Stimulated activated CD8-positive, alpha-beta memory T cell treated with anti-CD3 and anti-CD28 coated beads, Interleukin-15, amount 100 ng/mL, for 1 hour (primary cell): ENCODE results near the gene MAPK10.
"Not testable (repeated sequence)": the region's sequence is repeated elsewhere in the genome, so short reads cannot be mapped to it uniquely, and the experiment has no call there.

Experiments used
- DNase-seq: peaks from one replicate; pipeline ENCODE4 v3.0.0-alpha.2; 2020; ENCODE audit warnings: low read depth

The MAPK10 gene

DNA sequence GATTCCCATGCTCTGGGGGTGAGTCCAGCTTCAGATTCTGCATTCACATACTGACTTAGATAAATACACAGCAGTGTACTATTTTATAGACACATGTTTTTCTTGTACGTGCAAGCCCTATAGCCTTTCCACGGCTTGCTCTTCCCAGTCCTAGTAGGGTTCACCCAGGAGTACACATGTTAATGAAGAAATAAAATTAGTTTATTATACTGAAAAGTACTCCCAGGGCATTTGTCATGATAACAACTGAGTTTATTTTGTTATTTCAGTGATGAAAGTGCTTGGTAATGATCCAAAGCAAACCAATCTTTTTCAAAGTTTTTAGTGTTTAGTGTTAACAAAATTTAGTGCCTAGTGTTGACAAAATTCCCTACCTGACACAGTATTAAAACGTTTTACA lies 21.3 kb downstream of the MAPK10 start:
- no peak for DNase-seq

DNA sequence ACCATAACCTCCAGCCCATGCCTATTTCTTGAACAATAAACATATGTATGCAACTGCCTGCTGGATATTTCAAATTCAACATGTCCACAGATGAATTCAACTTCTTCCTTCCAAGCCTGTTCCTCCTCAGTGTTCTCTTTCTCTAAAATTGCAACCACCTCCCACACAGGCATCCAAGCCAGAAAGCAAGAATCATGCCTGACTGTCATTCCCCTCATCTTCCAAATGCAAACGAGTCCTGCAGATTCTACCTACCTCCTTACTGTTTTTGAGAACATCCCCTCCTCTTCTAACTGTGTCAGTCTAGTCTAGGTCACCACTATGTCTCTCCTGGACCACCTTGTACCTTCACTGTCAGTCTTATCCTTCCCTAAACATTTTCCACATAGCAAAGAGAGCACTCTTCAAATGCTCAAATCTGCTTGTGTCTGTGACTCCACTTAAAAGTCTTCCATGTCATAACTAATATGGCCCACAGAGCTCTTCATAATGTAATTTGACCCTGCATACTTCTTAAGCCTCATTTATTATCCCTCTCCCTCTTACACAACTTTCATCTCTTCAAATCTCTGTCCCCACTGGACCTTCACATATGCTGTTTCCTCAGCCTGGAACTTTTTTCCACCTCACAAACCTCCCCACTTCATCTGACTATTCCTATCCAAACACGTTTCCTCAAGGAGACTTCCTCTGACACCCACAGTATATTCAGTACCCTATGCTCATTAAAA lies 25.7 kb downstream of the MAPK10 start:
- no peak for DNase-seq

DNA sequence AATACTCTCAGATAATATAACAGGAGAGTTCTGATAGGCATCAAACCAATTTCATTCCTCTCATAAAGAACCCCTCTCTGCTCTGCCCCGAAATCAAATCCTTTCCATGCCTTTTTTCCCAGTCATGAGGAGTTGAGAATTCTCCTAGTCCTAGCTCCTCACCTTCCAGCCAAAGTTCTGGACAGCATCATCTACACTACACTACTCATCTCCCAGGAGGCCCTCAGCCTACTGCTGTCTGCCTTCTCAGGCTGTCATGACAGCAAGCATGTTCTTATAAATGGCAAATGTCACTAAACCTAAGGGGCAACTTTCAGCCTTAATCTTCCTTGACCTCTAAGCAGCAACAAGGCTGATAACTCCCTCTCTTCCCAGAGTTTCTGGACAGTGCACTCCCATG lies 26.6 kb downstream of the MAPK10 start:
- no peak for DNase-seq

DNA sequence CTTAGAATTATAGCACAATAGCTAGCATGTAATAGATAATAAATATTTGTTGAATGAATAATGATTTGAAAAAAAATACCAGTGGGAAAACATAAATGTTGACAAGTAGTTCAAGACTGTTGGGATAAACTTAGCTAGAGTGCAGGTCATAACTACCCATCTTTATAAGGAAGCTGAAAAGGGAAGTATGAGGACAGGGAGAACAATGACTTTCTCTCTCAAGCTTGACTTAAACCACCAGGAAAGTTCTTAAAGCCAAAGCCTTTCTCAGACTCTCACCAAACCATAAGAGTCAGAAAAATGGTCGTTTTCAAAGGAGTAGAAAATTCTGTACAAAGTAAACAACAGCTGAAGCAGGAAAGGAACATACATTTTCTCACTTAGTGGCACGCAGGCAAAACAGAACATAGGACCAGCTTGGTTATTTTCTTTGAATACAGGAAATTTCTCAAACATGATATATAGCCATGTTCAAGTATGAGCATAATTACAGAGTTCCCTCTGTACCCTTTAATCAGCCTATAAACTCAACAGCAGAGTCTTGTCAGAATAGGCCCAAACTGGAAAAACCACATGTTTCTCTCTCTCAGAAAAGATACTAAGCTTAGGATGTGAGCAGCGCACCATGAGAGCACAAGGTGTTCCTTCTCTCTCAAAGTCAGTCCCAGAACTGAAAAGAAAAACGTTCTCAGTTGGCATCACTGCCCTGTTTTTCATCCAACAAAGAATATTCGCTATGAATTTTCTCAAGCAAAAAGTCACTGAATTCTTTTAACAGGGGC lies 28.7 kb downstream of the MAPK10 start:
- no peak for DNase-seq

- not testable (repeated sequence) for DNase-seq
These were observed 29.4 kb downstream of the MAPK10 start for GRCh38 chr4:86330411-86330810.

DNA sequence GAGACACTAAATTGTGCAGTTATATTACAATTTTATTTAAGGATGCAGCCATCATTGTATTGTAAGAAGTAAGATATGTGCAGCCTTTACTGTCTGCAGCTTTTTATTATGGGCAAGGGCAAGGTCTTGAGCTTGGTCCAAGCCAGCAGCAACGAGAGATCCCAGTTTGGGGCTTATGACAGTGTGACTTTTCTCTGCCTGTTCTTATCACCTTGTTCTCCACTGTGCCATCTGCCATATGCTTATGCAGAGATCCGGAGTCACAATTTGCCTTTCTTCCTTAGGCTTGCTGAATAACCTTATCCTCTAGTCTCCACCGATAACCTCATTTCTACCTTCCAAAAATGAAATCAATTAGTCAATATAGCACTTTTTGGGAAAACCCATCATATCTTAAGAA lies 30.4 kb downstream of the MAPK10 start:
- DNase-seq: no peak

DNA sequence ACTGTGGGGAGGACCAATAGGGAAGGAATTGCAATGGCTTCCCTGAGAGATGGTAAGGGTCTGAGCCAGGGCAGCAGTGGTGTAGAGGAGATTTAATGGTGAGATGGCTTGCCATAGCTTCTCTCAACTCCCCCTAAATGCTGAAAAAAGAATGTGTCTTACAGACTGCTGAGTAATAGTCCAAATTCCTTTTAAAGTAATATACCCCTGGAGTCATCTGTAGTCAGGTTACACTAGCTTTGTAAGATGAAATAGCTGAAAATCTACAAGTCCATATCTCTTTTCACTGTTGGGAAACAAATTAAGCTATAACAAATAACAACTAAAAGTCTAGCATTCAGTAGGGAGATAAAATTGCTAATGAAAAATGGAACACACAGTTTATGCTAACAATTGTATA lies 33.5 kb downstream of the MAPK10 start:
- DNase-seq: no peak

DNA sequence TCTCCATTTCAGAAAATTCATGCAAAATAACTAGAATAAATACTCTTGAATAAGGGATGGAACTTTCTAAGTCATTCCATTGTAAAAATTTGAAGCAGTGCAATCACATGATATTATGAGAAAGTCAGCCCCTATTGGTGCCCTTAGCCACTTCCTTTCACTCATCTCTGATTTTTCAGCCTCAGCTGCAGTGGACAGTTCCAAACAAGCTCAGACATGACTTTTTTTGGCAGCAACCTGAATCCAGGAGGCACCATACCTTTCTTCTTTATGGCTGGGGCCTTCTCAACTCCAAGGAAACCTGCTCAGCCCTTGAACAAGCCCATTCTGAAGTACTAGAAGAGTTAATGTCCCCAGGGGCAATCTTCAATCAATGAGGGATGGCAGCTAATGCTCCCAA lies 40.5 kb downstream of the MAPK10 start:
- no peak for DNase-seq

DNA sequence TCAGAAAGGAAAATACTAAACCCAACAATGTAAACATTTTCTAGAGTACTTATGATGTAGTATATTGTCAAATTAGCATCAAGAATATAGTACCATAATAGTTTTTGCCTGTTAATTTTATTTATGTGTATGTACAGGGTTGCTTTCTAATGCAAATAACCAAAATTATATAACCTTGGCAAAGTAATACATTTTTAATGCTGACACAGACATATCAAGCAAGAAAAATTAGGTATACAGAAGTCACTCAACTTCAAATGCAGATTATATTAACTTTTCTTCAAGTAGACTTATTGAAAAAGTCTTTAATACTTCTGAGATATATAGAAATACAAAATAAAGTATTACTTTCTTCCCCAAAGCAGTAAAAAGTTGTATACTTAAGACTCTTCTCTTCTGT lies 44.3 kb downstream of the MAPK10 start:
- DNase-seq: no peak

GRCh38 chr4:86313656-86314055 lies 46.2 kb downstream of the MAPK10 start:
- no peak for DNase-seq

- no peak for DNase-seq
These were observed 52.4 kb downstream of the MAPK10 start for GRCh38 chr4:86307432-86307831.

- DNase-seq: no peak
These were observed 53.0 kb downstream of the MAPK10 start for GRCh38 chr4:86306816-86307215.

DNA sequence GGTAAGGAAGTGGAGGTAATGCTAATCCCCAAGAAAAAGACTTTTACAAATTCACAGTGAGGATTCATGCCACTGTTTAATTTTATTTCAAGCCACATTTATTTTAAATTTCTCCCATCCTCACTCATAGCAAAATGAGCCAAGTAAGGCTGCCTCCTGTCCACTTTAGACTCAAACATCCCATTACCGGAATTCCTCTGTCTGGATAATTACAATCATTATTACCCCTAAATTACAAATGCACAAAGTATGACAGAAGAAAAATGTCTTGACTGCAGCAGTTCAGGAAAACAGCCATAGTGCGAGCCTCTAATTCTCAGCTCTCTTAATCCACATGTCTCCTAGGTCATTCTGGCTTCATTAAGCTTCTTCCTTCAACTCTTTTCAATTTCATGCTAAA lies 57.0 kb downstream of the MAPK10 start:
- no peak for DNase-seq

DNA sequence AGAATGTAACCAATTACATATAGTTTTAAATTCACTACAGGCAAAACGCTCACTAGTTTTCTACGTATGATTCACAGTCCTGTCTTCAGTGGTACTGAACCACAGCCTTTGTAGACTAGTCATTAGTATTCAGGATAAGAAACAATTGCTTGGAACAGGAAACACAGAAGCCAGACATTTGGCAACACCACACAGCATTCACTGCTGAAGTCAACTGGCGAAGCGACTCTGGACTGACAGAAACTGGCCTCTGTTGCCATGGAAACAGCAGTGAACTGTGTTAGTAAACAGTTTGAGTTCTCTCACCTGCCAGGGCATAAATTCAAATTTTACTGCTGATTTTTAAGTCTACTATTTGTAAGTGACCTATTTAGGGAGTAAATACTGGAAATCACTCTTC lies 57.6 kb downstream of the MAPK10 start:
- DNase-seq: no peak

GRCh38 chr4:86300516-86300915 lies 59.3 kb downstream of the MAPK10 start:
- no peak for DNase-seq

GRCh38 chr4:86296865-86297264 lies 63.0 kb downstream of the MAPK10 start:
- no peak for DNase-seq

GRCh38 chr4:86294883-86295282 lies 65.0 kb downstream of the MAPK10 start:
- no peak for DNase-seq

- no peak for DNase-seq
These were observed 68.7 kb downstream of the MAPK10 start for GRCh38 chr4:86291180-86291579.

- DNase-seq: no peak
These were observed 73.1 kb downstream of the MAPK10 start for GRCh38 chr4:86286726-86287125.

- no peak for DNase-seq
These were observed 76.5 kb downstream of the MAPK10 start for GRCh38 chr4:86283371-86283770.

DNA sequence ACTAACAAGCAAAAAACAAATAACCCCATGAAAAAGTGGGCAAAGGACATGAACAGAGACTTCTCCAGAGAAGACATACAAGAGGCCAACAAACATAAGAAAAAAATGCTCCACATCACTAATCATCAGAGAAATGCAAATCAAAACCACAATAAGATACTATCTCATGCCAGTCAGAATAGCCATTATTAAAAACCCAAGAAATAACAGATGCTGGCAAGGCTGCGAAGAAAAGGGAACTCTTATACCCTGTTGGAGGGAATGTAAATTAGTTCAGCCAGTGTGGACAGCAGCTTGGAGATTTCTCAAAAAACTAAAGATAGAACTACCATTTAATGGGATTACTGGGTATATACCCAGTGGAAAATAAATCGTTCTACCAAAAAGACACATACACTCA lies 79.6 kb downstream of the MAPK10 start:
- DNase-seq: no peak

- no peak for DNase-seq
These were observed 80.4 kb downstream of the MAPK10 start for GRCh38 chr4:86279293-86279960.

DNA sequence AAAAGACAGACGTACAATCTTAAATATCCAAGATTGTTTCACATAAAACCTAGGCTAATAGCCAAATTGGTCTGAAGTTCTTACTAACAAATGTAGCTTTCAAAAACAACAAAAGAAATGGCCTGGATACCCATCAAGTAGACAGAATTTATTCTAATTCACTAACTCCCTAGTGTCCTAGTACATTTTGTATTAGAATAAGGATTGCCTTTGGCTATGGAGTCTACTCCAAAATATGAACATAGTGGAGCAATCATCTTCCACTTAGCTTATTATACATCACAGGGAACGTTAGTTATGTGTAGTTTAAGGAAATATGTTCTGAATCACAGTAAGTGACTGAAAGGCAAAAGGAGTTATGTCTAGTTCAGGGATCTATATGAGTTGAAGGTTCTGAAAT lies 81.7 kb downstream of the MAPK10 start:
- no peak for DNase-seq
